GM12864 (cell line): Measurements from ENCODE around the gene SLC16A14.
"Not testable (repeated sequence)": the region's sequence is repeated elsewhere in the genome, so short reads cannot be mapped to it uniquely, and the experiment has no call there.

Source experiments
- DNase-seq: peaks from one replicate; pipeline ENCODE4 v3.0.0-alpha.2; 2011; ENCODE audit warnings: low read depth
- H3K4me3 ChIP-seq: 2 replicates; pipeline ENCODE4 v1.5.1; 2011; ENCODE audit warnings: mild to moderate bottlenecking, low read depth, low read length, control low read depth
- CTCF ChIP-seq: IDR thresholded peaks from 2 replicates; pipeline ENCODE4 v1.5.1; 2011; ENCODE audit warnings: low read depth, mild to moderate bottlenecking, moderate library complexity, low read length, control low read depth, inconsistent platforms; ENCODE audit errors: missing control alignments

The SLC16A14 gene

GRCh38 chr2:230068651-230069055, at the start of gene SLC16A14:
Gene SLC16A14 (minus strand): TSS chr2:230068924. CDS start chr2:230059352, 9,572 bp downstream.
- TF ChIP-seq CTCF, result peak; percentile 37
- no peak for DNase-seq

GRCh38 chr2:230106771-230107170, 38.0 kb upstream of the SLC16A14 start:
- DNase-seq, result no peak
- no peak for TF ChIP-seq CTCF
- no peak overlapping the region for H3K4me3 ChIP-seq

More at GRCh38 chr2:230068651-230069055, at the start of gene SLC16A14:
- H3K4me3 ChIP-seq, result peak within 1 kb of the TSS; percentile 64

GRCh38 chr2:230101967-230102366, 33.2 kb upstream of the SLC16A14 start:
- not testable (repeated sequence) for DNase-seq, H3K4me3 ChIP-seq

GRCh38 chr2:230097841-230098240, 29.1 kb upstream of the SLC16A14 start:
- TF ChIP-seq CTCF, result no peak
- no peak for DNase-seq
- H3K4me3 ChIP-seq, result no peak overlapping the region

GRCh38 chr2:230097424-230097823, 28.7 kb upstream of the SLC16A14 start:
- H3K4me3 ChIP-seq, result no peak overlapping the region
- no peak for TF ChIP-seq CTCF
- no peak for DNase-seq

GRCh38 chr2:230090967-230091366, 22.2 kb upstream of the SLC16A14 start:
- H3K4me3 ChIP-seq, result no peak overlapping the region
- no peak for TF ChIP-seq CTCF
- no peak for DNase-seq

- H3K4me3 ChIP-seq, result no peak overlapping the region
- DNase-seq, result no peak
- TF ChIP-seq CTCF, result no peak
Measured at GRCh38 chr2:230085201-230085600, 16.5 kb upstream of the SLC16A14 start.
